AG04450 (cell line): Measurements from ENCODE around the gene EZR. TPM values are rescaled to one million over a fixed set of nuclear protein-coding genes. Genes with fewer than 3 reads are reported as not detected.
A peak's percentile ranks its signal among the peaks of the same experiment; 100 is the strongest.
"Not testable (repeated sequence)": the region's sequence is repeated elsewhere in the genome, so short reads cannot be mapped to it uniquely, and the experiment has no call there.

Source experiments
- CTCF ChIA-PET: fragments of 300-600, 350-600 bp; formaldehyde crosslinking; extraction: SDS; loops from one replicate; lab custom pipeline; 2022; ENCODE audit warnings: antibody characterized with exemption, inconsistent platforms; lab: Charles Lee
- POLR2A ChIA-PET: fragments of 350-600 bp; formaldehyde crosslinking; extraction: SDS; loops from one replicate; lab custom pipeline; 2021; ENCODE audit warnings: antibody characterized with exemption, inconsistent platforms; lab: Yijun Ruan, JAX
- DNase-seq: peaks from one replicate; pipeline ENCODE4 v3.0.0-alpha.2; 2011; ENCODE audit warnings: low read depth, low spot score
- H3K27ac ChIP-seq: one replicate; pipeline ENCODE4 v1.5.1; 2012; ENCODE audit warnings: low read depth, low read length, control low read depth
- H3K27me3 ChIP-seq: one replicate; pipeline ENCODE4 v1.6.0; 2012; ENCODE audit warnings: low read length; ENCODE audit not compliant: control insufficient read depth, insufficient read depth
- H3K4me3 ChIP-seq: 2 replicates; pipeline ENCODE4 v1.5.1; 2011; ENCODE audit warnings: mild to moderate bottlenecking, low read depth, low read length, control low read depth
- H3K9me3 ChIP-seq: 2 replicates; pipeline ENCODE4 v1.5.1; 2012; ENCODE audit warnings: low read length; ENCODE audit not compliant: control insufficient read depth, insufficient read depth
- polyA plus RNA-seq: library from polyadenylated mRNA; depleted of rRNA; stranded (reverse); fragments of >200 nt; gene quantifications from 2 replicates; pipeline ENCODE4 v1.2.3, GENCODE V29; 2011
- TF ChIP-seq, protein P1 (sequence below): IDR thresholded peaks from 2 replicates; pipeline ENCODE4 v1.5.1; 2011; ENCODE audit warnings: low read depth, low read length, control low read depth, inconsistent platforms

Gene EZR
- polyA plus RNA-seq, 1 experiment = 61.2 TPM

DNA sequence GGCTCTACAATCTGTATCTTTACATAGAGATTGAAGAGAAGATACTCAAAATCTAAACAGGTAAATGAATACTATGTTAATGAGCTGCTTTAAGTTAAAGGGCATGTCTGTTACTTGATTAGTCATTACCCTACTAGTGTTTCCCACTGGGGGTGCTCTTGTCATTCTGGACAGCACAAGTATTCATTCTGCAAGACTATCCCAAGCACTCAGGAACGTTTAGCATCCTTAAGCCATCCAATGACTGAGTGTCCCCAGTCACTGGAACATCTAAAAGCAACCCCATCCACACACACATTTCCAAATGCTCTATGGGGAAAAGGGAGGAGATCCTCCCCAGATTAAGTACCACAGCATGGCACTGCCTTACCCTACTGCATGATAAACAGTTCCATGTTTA, 25.7 kb downstream of the EZR start:
- ChIA-PET CTCF (interaction anchor here (0.6 to 4.6 kb wide), 11 partner anchors 13 to 342 kb away, joined by 3 to 47 read pairs (median 4); partner anchors contain the start of gene RSPH3), POLR2A (no interaction called here)
- H3K9me3 ChIP-seq = no peaks in the 10 kb centered on the region
- H3K4me3 ChIP-seq = no peak overlapping the region
- no peaks in the 10 kb centered on the region for H3K27me3 ChIP-seq
- TF ChIP-seq, protein P1, sequence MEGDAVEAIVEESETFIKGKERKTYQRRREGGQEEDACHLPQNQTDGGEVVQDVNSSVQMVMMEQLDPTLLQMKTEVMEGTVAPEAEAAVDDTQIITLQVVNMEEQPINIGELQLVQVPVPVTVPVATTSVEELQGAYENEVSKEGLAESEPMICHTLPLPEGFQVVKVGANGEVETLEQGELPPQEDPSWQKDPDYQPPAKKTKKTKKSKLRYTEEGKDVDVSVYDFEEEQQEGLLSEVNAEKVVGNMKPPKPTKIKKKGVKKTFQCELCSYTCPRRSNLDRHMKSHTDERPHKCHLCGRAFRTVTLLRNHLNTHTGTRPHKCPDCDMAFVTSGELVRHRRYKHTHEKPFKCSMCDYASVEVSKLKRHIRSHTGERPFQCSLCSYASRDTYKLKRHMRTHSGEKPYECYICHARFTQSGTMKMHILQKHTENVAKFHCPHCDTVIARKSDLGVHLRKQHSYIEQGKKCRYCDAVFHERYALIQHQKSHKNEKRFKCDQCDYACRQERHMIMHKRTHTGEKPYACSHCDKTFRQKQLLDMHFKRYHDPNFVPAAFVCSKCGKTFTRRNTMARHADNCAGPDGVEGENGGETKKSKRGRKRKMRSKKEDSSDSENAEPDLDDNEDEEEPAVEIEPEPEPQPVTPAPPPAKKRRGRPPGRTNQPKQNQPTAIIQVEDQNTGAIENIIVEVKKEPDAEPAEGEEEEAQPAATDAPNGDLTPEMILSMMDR = peak; percentile 63
- H3K27ac ChIP-seq = no peak overlapping the region
- no peak for DNase-seq

DNA sequence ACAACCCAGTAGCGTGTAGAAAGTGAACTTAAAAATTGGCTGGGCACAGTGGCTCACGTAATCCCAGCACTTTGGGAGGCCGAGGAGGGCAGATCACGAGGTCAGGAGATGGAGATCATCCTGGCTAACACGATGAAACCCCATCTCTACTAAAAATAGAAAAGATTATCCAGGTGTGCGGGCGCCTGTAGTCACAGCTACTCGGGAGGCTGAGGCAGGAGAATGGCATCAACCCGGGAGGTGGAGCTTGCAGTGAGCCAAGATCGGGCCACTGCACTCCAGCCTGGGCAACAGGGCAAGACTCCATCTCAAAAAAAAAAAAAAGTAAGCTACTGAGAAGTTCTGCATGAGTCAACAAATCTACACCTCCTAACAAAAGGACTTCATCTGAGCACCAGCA, 26.7 kb downstream of the EZR start:
- H3K27ac ChIP-seq, H3K4me3 ChIP-seq, DNase-seq, H3K9me3 ChIP-seq, H3K27me3 ChIP-seq, POLR2A ChIA-PET: not testable (repeated sequence)
- CTCF ChIA-PET = interaction anchor here (0.8 to 4.6 kb wide), 8 partner anchors 21 to 313 kb away, joined by 3 to 47 read pairs (median 4); partner anchors contain the start of gene RSPH3

DNA sequence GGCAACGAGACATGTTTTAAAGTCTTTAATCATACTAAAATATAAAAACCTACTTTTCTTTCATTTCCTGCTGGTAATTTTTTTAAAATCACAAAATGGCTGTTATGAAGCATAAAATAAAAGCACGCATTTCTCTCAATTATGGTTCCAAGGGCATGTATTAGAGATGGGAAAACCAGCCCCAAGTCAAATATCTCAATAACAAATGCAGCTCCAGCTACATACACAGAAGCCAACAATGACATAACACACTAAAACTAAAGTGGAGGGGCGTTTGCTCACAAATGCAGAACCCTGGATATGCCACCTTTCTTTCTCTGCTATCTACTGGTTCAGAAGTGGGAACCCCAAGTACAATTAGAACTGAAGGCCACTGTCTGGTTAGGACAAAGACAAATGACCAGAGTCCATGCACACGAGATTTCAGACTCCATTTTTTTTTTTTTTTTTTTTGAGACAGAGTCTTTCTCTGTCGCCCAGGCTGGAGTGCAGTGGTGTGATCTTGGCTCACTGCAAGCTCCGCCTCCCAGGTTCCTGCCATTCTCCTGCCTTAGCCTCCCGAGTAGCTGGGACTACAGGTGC, 27.8 kb downstream of the EZR start:
- no peak for DNase-seq
- TF ChIP-seq, protein P1 = no peak
- ChIA-PET POLR2A (no interaction called here), CTCF (interaction anchor here (1.5 to 4.6 kb wide), 2 partner anchors 100 to 182 kb away, joined by 3 to 47 read pairs; no protein-coding TSS in a partner anchor)
- Histone ChIP-seq H3K9me3 (no peaks in the 10 kb centered on the region), H3K27ac (no peak overlapping the region), H3K27me3 (no peaks in the 10 kb centered on the region), H3K4me3 (no peak overlapping the region)

DNA sequence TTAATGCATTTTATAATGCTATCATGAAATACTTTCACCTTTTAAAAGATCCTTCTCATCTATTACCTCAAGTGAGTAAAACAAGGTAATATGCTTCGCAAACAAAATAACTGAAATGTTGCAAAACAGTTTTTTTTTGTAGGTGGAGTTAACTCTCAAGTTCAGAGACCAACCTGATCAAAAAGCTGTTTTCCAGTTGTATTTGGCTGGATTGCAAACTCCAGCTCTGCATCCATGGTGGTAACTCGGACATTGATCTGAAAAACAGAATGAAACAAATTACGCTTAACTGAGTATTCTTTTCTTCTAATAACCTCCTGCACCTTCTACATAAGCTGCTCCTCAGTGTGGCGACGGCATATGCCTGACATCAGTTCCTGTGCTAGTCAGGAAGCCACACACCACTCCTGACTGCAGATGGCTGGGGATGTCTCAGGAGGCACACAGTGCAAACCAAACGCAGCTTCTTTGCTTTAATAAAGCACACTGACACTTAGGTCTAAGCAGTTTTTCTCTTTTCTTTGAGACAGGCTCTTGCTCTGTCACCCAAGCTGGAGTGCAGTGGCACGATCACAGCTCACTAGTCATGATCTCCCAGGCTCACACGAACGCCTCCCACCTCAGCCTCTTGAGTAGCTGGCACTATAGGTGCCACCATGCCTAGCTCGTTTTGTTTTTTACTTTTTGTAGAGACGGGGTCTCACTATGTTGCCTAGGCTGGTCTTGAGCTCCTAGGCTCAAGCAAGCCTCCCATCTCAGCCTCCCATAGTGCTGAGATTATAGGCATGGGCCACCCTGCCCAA, 29.9 kb downstream of the EZR start:
- Histone ChIP-seq H3K4me3 (no peak overlapping the region), H3K9me3 (no peaks in the 10 kb centered on the region), H3K27me3 (no peaks in the 10 kb centered on the region), H3K27ac (no peak overlapping the region)
- no peak for DNase-seq
- ChIA-PET CTCF (no interaction called here), POLR2A (no interaction called here)
- TF ChIP-seq, protein P1 = no peak

DNA sequence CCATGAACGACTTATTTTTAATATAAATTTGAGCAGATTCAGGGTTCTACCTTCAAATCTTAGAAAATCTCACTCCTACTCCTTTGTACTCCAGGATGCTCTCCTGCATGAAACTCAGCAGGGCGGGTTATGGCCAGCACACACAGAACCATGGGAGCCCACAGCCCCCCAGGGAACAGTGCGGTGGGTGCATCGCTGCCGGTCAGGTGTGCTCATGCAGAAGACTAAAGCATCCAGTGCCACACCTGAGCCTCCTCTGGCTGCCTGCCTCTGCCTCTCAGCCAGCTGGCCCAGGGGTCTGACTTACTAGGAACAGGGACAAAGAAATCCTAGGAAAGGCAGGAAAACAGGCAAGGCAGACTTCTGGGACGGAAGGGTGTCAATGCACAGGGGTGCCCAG, 31.8 kb downstream of the EZR start:
- ChIA-PET CTCF (no interaction called here), POLR2A (no interaction called here)
- no peak overlapping the region for H3K27ac ChIP-seq
- H3K9me3 ChIP-seq = no peaks in the 10 kb centered on the region
- TF ChIP-seq, protein P1 = no peak
- H3K4me3 ChIP-seq = no peak overlapping the region
- H3K27me3 ChIP-seq = no peaks in the 10 kb centered on the region
- DNase-seq = no peak
